Non-pigmented ciliary epithelial cell (primary cell): Measurements from ENCODE around the gene STPG2.

Experiments
- DNase-seq: peaks from one replicate; pipeline ENCODE4 v3.0.0-alpha.2; 2010; ENCODE audit warnings: low read depth

The STPG2 gene

GRCh38 chr4:97812768-97813167, 330.5 kb downstream of the STPG2 start:
- DNase-seq, result no peak

GRCh38 chr4:97786306-97786920, 356.9 kb downstream of the STPG2 start:
- no peak for DNase-seq

GRCh38 chr4:97778174-97778573, 365.1 kb downstream of the STPG2 start:
- no peak for DNase-seq

- DNase-seq, result no peak
Measured at GRCh38 chr4:97774347-97774989, 368.8 kb downstream of the STPG2 start.

- DNase-seq, result no peak
Measured at GRCh38 chr4:97770222-97770621, 373.1 kb downstream of the STPG2 start.

GRCh38 chr4:97762115-97762512, 381.2 kb downstream of the STPG2 start:
- no peak for DNase-seq

GRCh38 chr4:97761445-97762114, 381.7 kb downstream of the STPG2 start:
- DNase-seq, result no peak

GRCh38 chr4:97759785-97760184, 383.5 kb downstream of the STPG2 start:
- no peak for DNase-seq

GRCh38 chr4:97752599-97752998, 390.7 kb downstream of the STPG2 start:
- DNase-seq, result no peak

- DNase-seq, result no peak
Measured at GRCh38 chr4:97747945-97748344, 395.3 kb downstream of the STPG2 start.

GRCh38 chr4:97720869-97721432, 422.3 kb downstream of the STPG2 start:
- DNase-seq, result peak; percentile 13

- DNase-seq, result no peak
Measured at GRCh38 chr4:97691111-97691605, 452.1 kb downstream of the STPG2 start.

- DNase-seq, result no peak
Measured at GRCh38 chr4:97670703-97671269, 472.5 kb downstream of the STPG2 start.

- no peak for DNase-seq
Measured at GRCh38 chr4:97665553-97665952, 477.7 kb downstream of the STPG2 start.

- DNase-seq, result no peak
Measured at GRCh38 chr4:97664741-97665140, 478.5 kb downstream of the STPG2 start.

- DNase-seq, result no peak
Measured at GRCh38 chr4:97662133-97662532, 481.1 kb downstream of the STPG2 start.

- peak; percentile 68 for DNase-seq
Measured at GRCh38 chr4:97656044-97656720, 487.1 kb downstream of the STPG2 start.

- DNase-seq, result no peak
Measured at GRCh38 chr4:97653701-97654100, 489.6 kb downstream of the STPG2 start.

- DNase-seq, result peak; percentile 15
Measured at GRCh38 chr4:97646997-97647396, 496.3 kb downstream of the STPG2 start.

- no peak for DNase-seq
Measured at GRCh38 chr4:97645071-97645821, 498.0 kb downstream of the STPG2 start.

GRCh38 chr4:97643179-97643578, 500.1 kb downstream of the STPG2 start:
- DNase-seq, result no peak
